Lower lobe of right lung (tissue), 2 donors: Measurements from ENCODE around the gene RASEF. TPM values are rescaled to one million over a fixed set of nuclear protein-coding genes. Genes with fewer than 3 reads are reported as not detected.
A peak's percentile ranks its signal among the peaks of the same experiment; 100 is the strongest.

ENCODE experiments used
- ATAC-seq, 2 donors: fragments of 200-7000 bp; cut with Tn5 transposase; one replicate each; pipeline ENCODE4 v1.9.1; 2020 to 2022; ENCODE audit warnings: mild to moderate bottlenecking in 2 of 2, moderate library complexity in 2 of 2
- DNase-seq: peaks from one replicate; pipeline ENCODE4 v3.0.0-alpha.2; 2020
- H3K27ac ChIP-seq: fragments of 200-600 bp; one replicate; pipeline ENCODE4 v1.8.0; 2022
- H3K27me3 ChIP-seq: fragments of 200-600 bp; one replicate; pipeline ENCODE4 v1.8.0; 2022; ENCODE audit warnings: low read depth
- H3K36me3 ChIP-seq: fragments of 200-600 bp; one replicate; pipeline ENCODE4 v1.8.0; 2022; ENCODE audit warnings: mild to moderate bottlenecking
- H3K4me1 ChIP-seq: fragments of 200-600 bp; one replicate; pipeline ENCODE4 v1.8.0; 2022
- H3K4me3 ChIP-seq: fragments of 200-600 bp; one replicate; pipeline ENCODE4 v1.8.0; 2022; ENCODE audit warnings: mild to moderate bottlenecking
- H3K9me3 ChIP-seq: fragments of 200-600 bp; one replicate; pipeline ENCODE4 v1.8.0; 2022
- CTCF ChIP-seq: fragments of 200-600 bp; IDR thresholded peaks from one replicate; pipeline ENCODE4 v1.8.0; 2022; ENCODE audit warnings: antibody characterized with exemption, mild to moderate bottlenecking
- intact Hi-C: fragments of 100-400 bp; cut with DNase I; formaldehyde crosslinking; loops from one replicate; pipeline ENCODE4 v1.11.0; 2022
- total RNA-seq: library from RNA; stranded (reverse); fragmentation: NEBNext Ultra II Directional; extraction: Animal tissue kit (Norgen Biotek cat#: 25700); gene quantifications from one replicate; pipeline ENCODE4 v1.2.1, GENCODE V29; 2021
- donor health status: DM: no; HTN: yes; CAD: no; lungs with severe emphysema.

Gene RASEF
- total RNA-seq, 1 donor from 2014 or later: 11.5 TPM

GRCh38 chr9:83020864-83021263, 42.1 kb downstream of the RASEF start:
- Histone ChIP-seq H3K36me3 (no peaks in the 10 kb centered on the region), H3K4me1 (no peaks in the 10 kb centered on the region), H3K4me3 (no peak overlapping the region), H3K27me3 (no peaks in the 10 kb centered on the region), H3K9me3 (no peaks in the 10 kb centered on the region), H3K27ac (no peak overlapping the region)
- no peak for ATAC-seq
- intact Hi-C loops: no loop called here
- no peak for TF ChIP-seq CTCF
- DNase-seq: no peak

DNA sequence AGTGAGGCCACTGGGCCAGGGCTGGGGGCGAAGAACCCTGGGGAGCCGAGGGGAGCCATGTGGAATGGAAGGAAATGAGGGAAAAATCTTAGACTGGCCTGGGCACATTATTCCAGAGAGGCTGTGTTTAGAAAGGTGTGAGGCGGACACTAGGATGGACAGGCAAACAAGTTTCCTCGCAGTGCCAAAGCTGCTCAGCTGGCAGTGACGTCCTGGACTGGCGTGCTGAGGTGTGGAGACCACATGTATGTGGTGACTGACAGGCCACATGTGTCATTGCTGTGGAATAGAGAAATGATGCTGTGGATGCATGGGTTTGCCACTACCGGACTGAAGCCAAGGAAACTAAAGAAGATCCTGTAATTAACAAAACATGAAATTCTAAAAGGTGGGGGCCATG, 42.6 kb downstream of the RASEF start:
- intact Hi-C loops: no loop called here
- Histone ChIP-seq H3K4me3 (no peak overlapping the region), H3K36me3 (no peaks in the 10 kb centered on the region), H3K9me3 (no peaks in the 10 kb centered on the region), H3K27me3 (no peaks in the 10 kb centered on the region), H3K27ac (no peak overlapping the region), H3K4me1 (no peaks in the 10 kb centered on the region)
- no peak for TF ChIP-seq CTCF
- no peak for DNase-seq
- peak in 1 of 2 donors; percentile 11 for ATAC-seq

DNA sequence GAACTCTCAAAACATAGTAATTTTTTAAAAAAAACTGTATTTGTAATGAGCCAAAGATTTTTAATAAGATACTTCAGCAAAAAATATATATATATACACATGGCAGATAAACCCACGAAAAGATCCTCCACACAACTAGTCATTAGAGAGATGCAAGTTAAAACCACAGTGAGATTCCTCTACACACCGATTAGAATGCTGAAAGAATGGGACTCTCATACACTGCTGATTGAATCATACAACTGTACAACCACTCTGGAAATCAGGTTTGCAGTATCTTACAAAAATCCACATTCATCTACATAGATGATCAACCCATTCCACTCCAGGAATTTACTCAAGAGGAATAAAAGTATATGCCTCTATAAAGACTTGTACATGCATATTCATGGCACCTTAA, 43.7 kb downstream of the RASEF start:
- no peaks in the 10 kb centered on the region for H3K4me1 ChIP-seq
- TF ChIP-seq CTCF: no peak
- DNase-seq (no peak), ATAC-seq (no peak)
- no peak overlapping the region for H3K4me3 ChIP-seq
- intact Hi-C loops: no loop called here
- H3K36me3 ChIP-seq: no peaks in the 10 kb centered on the region
- H3K27me3 ChIP-seq: no peaks in the 10 kb centered on the region
- H3K27ac ChIP-seq: no peak overlapping the region
- H3K9me3 ChIP-seq: no peaks in the 10 kb centered on the region

GRCh38 chr9:83015897-83016296, 47.0 kb downstream of the RASEF start:
- Histone ChIP-seq H3K4me1 (no peaks in the 10 kb centered on the region), H3K4me3 (no peak overlapping the region), H3K27ac (no peak overlapping the region), H3K27me3 (no peaks in the 10 kb centered on the region), H3K36me3 (no peaks in the 10 kb centered on the region), H3K9me3 (no peaks in the 10 kb centered on the region)
- no peak for TF ChIP-seq CTCF
- intact Hi-C loops: no loop called here
- no peak for ATAC-seq
- no peak for DNase-seq

DNA sequence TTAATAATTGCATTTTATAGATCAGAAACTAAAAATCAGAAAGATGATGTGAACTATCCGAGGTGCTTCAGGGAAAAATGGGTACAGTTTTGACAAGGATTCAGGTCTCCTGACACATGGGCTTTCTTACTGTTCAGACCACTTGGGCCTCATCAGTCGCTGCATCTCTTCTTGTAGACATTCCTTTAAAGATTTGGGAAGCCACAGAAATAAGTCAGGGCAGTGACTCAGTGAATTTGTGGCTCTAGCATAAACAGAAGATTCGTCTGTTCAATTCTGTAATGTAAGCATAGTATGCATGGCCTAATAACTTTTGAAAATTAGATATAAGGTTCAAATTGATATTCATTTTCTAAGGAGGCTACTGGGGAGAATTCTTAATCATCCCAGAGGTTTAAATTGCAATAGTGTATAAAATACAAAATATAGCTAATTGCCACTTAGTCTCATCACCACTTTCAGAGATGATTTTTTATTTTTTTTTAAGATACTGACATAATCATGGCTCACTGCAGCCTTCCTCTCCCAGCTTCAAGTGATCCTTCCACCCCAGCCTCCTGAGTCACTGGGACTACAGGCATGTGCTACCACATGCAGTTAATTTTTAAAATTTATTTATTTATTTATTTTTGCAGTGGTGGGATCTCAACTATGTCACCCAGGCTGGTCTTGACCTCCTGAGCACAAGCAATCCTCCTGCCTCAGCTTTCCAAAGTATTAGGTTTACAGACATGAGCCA, 48.9 kb downstream of the RASEF start:
- Histone ChIP-seq H3K36me3 (no peaks in the 10 kb centered on the region), H3K27ac (no peak overlapping the region), H3K27me3 (no peaks in the 10 kb centered on the region), H3K9me3 (no peaks in the 10 kb centered on the region), H3K4me3 (no peak overlapping the region), H3K4me1 (no peaks in the 10 kb centered on the region)
- no peak for DNase-seq
- no peak for TF ChIP-seq CTCF
- no peak for ATAC-seq
- intact Hi-C loops: no loop called here
